Caco-2 (cell line): Measurements from ENCODE around the gene TRAM2. TPM values are rescaled to one million over a fixed set of nuclear protein-coding genes. Genes with fewer than 3 reads are reported as not detected.

Experiments
- BruUV-seq: library from RNA; stranded (reverse); fragments of 400-500 nt; replicated peaks from 2 replicates; lab custom pipeline; 2021; lab: Mats Ljungman, UMichigan
- CTCF ChIA-PET: fragments of 300-600 bp; sonication (Branson Sonifier 250); formaldehyde crosslinking; loops from one replicate; lab custom pipeline; 2022; ENCODE audit warnings: antibody characterized with exemption; lab: Charles Lee
- POLR2A ChIA-PET: fragments of 300-600 bp; sonication (Branson Sonifier 250); formaldehyde crosslinking; loops from one replicate; lab custom pipeline; 2022; ENCODE audit warnings: antibody characterized with exemption; lab: Charles Lee
- DNase-seq, 2 experiments: peaks; one replicate each; pipeline versions ENCODE4 v3.0.0 to v3.0.0-alpha.2; 2020 to 2022
- H3K27me3 ChIP-seq: replicated peaks from 2 replicates; pipeline ENCODE4 v1.6.0; 2011; ENCODE audit warnings: low read length; ENCODE audit not compliant: control insufficient read depth, insufficient read depth
- H3K36me3 ChIP-seq: 2 replicates; pipeline ENCODE4 v1.5.1; 2011; ENCODE audit warnings: low read length; ENCODE audit not compliant: control insufficient read depth, insufficient read depth
- H3K4me1 ChIP-seq: fragments of 250-450 bp; sonication (Bioruptor Pico); 2 replicates; pipeline ENCODE4 v1.5.1; 2020; ENCODE audit warnings: mild to moderate bottlenecking
- H3K4me3 ChIP-seq: 2 replicates; pipeline ENCODE4 v1.5.1; 2011; ENCODE audit warnings: low read depth, mild to moderate bottlenecking, control low read depth, low read length
- H3K9me3 ChIP-seq: fragments of 250-450 bp; sonication (Bioruptor Pico); 2 replicates; pipeline ENCODE4 v1.5.1; 2020; ENCODE audit warnings: mild to moderate bottlenecking, moderate library complexity
- H3K27ac Mint-ChIP-seq: one replicate; pipeline ENCODE4 v1.8.0; 2022; ENCODE audit warnings: mixed read lengths; ENCODE audit not compliant: unreplicated experiment
- H3K27me3 Mint-ChIP-seq: one replicate; pipeline ENCODE4 v1.8.0; 2022; ENCODE audit warnings: mixed read lengths; ENCODE audit not compliant: insufficient read depth, unreplicated experiment
- H3K36me3 Mint-ChIP-seq: one replicate; pipeline ENCODE4 v1.8.0; 2022; ENCODE audit warnings: mild to moderate bottlenecking, mixed read lengths; ENCODE audit not compliant: insufficient read depth, unreplicated experiment
- H3K4me1 Mint-ChIP-seq: one replicate; pipeline ENCODE4 v1.8.0; 2022; ENCODE audit warnings: low read depth, mixed read lengths; ENCODE audit not compliant: unreplicated experiment
- H3K4me3 Mint-ChIP-seq: one replicate; pipeline ENCODE4 v1.8.0; 2022; ENCODE audit warnings: mild to moderate bottlenecking, moderate library complexity, mixed read lengths; ENCODE audit not compliant: unreplicated experiment
- H3K9me3 Mint-ChIP-seq: one replicate; pipeline ENCODE4 v1.8.0; 2022; ENCODE audit warnings: mixed read lengths; ENCODE audit not compliant: unreplicated experiment
- intact Hi-C: fragments of 100-400 bp; cut with micrococcal nuclease; formaldehyde crosslinking; loops from one replicate; pipeline ENCODE4 v1.10.0; 2022; ENCODE audit not compliant: unreplicated experiment
- total RNA-seq: library from RNA; stranded (reverse); gene quantifications from 2 replicates; pipeline ENCODE4 v1.2.3, GENCODE V29; 2022
- TF ChIP-seq, protein P1 (sequence below), 2 experiments: fragments of 200-600 bp in 1 of 2; IDR thresholded peaks; 1 replicate in 1 of 2; 2 replicates in 1 of 2; pipeline versions ENCODE4 v1.5.1 to v1.8.0; 2011 to 2022; ENCODE audit warnings: antibody characterized with exemption in 1 of 2, control low read depth in 1 of 2, inconsistent platforms in 1 of 2, low read depth in 1 of 2, low read length in 1 of 2, mild to moderate bottlenecking in 1 of 2, moderate library complexity in 1 of 2; ENCODE audit not compliant: insufficient read depth in 1 of 2, severe bottlenecking in 1 of 2, unreplicated experiment in 1 of 2

The TRAM2 gene
- total RNA-seq, 1 experiment from 2014 or later: 71.6 TPM

- peaks cover 41% of the 10 kb centered on the region for H3K4me1 ChIP-seq
- no peak overlapping the region for H3K4me3 ChIP-seq
- Mint-ChIP-seq H3K36me3 (peaks cover 42% of the 10 kb centered on the region), H3K27me3 (no peaks in the 10 kb centered on the region), H3K4me1 (peaks cover 47% of the 10 kb centered on the region), H3K27ac (peak overlapping the region; percentile 86), H3K4me3 (no peak overlapping the region), H3K9me3 (no peaks in the 10 kb centered on the region)
- no peaks in the 10 kb centered on the region for H3K27me3 ChIP-seq
- ChIA-PET POLR2A (no interaction called here), CTCF (no interaction called here)
- H3K36me3 ChIP-seq: peaks cover 3% of the 10 kb centered on the region
- TF ChIP-seq, protein P1, sequence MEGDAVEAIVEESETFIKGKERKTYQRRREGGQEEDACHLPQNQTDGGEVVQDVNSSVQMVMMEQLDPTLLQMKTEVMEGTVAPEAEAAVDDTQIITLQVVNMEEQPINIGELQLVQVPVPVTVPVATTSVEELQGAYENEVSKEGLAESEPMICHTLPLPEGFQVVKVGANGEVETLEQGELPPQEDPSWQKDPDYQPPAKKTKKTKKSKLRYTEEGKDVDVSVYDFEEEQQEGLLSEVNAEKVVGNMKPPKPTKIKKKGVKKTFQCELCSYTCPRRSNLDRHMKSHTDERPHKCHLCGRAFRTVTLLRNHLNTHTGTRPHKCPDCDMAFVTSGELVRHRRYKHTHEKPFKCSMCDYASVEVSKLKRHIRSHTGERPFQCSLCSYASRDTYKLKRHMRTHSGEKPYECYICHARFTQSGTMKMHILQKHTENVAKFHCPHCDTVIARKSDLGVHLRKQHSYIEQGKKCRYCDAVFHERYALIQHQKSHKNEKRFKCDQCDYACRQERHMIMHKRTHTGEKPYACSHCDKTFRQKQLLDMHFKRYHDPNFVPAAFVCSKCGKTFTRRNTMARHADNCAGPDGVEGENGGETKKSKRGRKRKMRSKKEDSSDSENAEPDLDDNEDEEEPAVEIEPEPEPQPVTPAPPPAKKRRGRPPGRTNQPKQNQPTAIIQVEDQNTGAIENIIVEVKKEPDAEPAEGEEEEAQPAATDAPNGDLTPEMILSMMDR (IDR thresholded peaks at IDR 0.05; ENCODE audit: insufficient read depth in 1 of 2, low read depth in 1 of 2, low read length in 1 of 2, severe bottlenecking in 1 of 2, unreplicated experiment in 1 of 2): no peak
- intact Hi-C loops: loop anchor here (5.0 kb wide), 1 partner anchor 60 kb away; the partner anchor contains the start of gene TRAM2
- BruUV-seq: no TSS peak
- DNase-seq: peak; percentile 29 to 47
- H3K9me3 ChIP-seq: no peaks in the 10 kb centered on the region
These were observed 59.2 kb downstream of the TRAM2 start for GRCh38 chr6:52517502-52518278.

GRCh38 chr6:52516943-52517342 is 59.9 kb downstream of the TRAM2 start:
- peaks cover 40% of the 10 kb centered on the region for H3K4me1 Mint-ChIP-seq
- intact Hi-C loops: loop anchor here (5.0 kb wide), 1 partner anchor 60 kb away; the partner anchor contains the start of gene TRAM2

GRCh38 chr6:52516269-52516668 is 60.6 kb downstream of the TRAM2 start:
- ChIA-PET CTCF (interaction anchor here (0.8 kb wide), 1 partner anchor 74 kb away, joined by 3 read pairs; no protein-coding TSS in a partner anchor), POLR2A (no interaction called here)
- H3K27me3 Mint-ChIP-seq: no peaks in the 10 kb centered on the region
- no peak for DNase-seq
- Histone ChIP-seq H3K36me3 (peaks cover 3% of the 10 kb centered on the region), H3K27me3 (no peaks in the 10 kb centered on the region), H3K9me3 (no peaks in the 10 kb centered on the region), H3K4me1 (peaks cover 40% of the 10 kb centered on the region), H3K4me3 (no peak overlapping the region)
- H3K9me3 Mint-ChIP-seq: no peaks in the 10 kb centered on the region
- no peak overlapping the region for H3K4me3 Mint-ChIP-seq
- TF ChIP-seq, protein P1 (IDR thresholded peaks at IDR 0.05; ENCODE audit: insufficient read depth in 1 of 2, low read depth in 1 of 2, low read length in 1 of 2, severe bottlenecking in 1 of 2, unreplicated experiment in 1 of 2): no peak
- intact Hi-C loops: loop anchor here (5.0 kb wide), 1 partner anchor 61 kb away; the partner anchor contains the start of gene TRAM2
- no peak overlapping the region for H3K27ac Mint-ChIP-seq
- H3K36me3 Mint-ChIP-seq: peaks cover 46% of the 10 kb centered on the region
- H3K4me1 Mint-ChIP-seq: peaks cover 37% of the 10 kb centered on the region
- no TSS peak for BruUV-seq

More at GRCh38 chr6:52516943-52517342, 59.9 kb downstream of the TRAM2 start:
- no peak overlapping the region for H3K27ac Mint-ChIP-seq
- DNase-seq: no peak
- no peaks in the 10 kb centered on the region for H3K9me3 Mint-ChIP-seq
- ChIA-PET POLR2A (no interaction called here), CTCF (no interaction called here)
- Histone ChIP-seq H3K27me3 (no peaks in the 10 kb centered on the region), H3K4me3 (no peak overlapping the region), H3K4me1 (peaks cover 40% of the 10 kb centered on the region), H3K9me3 (no peaks in the 10 kb centered on the region), H3K36me3 (peaks cover 3% of the 10 kb centered on the region)
- H3K36me3 Mint-ChIP-seq: peaks cover 45% of the 10 kb centered on the region
- H3K27me3 Mint-ChIP-seq: no peaks in the 10 kb centered on the region
- no peak overlapping the region for H3K4me3 Mint-ChIP-seq
- TF ChIP-seq, protein P1 (IDR thresholded peaks at IDR 0.05; ENCODE audit: insufficient read depth in 1 of 2, low read depth in 1 of 2, low read length in 1 of 2, severe bottlenecking in 1 of 2, unreplicated experiment in 1 of 2): no peak
- BruUV-seq: no TSS peak
